HCEC 1CT (cell line): ENCODE measurements around the gene CXADR.

Experiments
- DNase-seq: peaks from one replicate; pipeline ENCODE4 v3.0.0-alpha.2; 2017

Gene CXADR

DNA sequence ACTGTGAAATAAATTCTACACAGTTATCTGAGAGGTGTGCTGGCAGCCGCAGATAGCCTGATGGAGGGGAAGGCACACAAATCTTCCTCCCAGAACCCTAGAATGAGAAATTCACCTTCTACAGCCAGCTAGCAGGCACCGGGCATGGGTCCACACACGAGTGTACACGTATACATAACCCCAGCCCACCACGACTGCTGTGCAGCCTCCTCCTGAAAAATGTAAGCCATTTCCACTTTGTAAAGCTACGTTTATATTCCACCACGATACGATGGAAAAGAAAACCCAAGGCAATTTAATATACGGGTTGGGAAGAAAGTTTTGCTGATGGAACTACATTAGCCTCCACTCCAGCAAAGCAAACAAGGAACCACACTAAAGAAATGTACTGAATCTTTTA lies 98.1 kb downstream of the CXADR start:
- DNase-seq, result no peak

DNA sequence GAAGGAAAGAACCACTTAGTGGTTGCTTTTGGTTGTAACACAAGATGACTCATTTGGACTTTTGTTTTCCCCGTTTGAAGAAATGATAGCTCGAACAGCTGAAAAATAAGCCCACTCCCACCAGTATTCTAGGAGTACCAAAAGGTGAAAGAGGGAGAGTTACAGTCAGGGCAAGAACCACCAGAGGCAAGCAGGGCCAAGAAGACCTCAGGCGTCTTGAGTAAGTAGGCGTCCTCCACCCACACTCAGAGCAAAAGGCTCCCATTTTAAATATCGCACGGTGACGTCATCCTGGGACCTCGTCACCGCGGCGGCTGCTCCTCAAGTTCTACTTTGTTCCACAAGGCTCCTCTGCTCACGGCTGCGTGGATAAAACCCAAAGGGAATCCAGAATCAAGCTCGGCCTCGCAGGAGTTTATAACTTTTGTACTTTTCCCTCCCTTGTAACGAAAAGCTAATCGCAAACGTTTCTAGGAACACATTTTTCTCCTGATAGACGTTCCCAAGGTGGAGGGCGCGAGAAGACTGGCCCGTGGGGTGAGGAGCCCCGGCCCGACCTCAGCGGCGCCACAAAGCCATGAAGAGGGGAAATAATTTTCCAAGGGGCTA lies 98.7 kb downstream of the CXADR start:
- DNase-seq, result peak; percentile 87

DNA sequence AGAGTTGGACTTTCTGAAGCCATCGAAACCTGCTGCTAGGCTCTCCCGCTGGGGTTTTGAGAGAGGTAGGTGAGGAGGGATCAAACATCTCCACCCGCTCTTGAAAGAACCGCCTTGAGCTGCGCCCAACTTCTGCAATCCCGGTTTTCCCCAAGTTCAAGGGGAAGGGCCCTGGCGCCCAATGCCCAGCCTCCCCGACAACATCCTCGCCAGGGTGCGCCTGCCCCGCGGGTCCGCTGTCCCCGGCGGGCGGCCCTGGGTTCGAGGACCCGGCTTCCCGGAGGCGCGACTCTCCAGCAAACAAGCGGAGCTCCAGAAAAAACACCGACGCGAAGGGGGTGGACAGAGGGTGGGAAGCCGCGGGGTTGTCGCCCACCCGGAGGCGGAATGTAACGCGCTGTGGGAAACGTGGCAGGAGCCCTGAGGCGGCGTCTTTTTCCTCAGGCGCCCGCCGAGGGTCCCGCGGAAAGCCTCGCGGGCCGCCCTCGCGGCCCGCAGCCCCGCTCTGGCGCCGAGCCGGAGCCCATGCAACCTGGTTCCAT lies 99.3 kb downstream of the CXADR start:
- peak; percentile 34 for DNase-seq

DNA sequence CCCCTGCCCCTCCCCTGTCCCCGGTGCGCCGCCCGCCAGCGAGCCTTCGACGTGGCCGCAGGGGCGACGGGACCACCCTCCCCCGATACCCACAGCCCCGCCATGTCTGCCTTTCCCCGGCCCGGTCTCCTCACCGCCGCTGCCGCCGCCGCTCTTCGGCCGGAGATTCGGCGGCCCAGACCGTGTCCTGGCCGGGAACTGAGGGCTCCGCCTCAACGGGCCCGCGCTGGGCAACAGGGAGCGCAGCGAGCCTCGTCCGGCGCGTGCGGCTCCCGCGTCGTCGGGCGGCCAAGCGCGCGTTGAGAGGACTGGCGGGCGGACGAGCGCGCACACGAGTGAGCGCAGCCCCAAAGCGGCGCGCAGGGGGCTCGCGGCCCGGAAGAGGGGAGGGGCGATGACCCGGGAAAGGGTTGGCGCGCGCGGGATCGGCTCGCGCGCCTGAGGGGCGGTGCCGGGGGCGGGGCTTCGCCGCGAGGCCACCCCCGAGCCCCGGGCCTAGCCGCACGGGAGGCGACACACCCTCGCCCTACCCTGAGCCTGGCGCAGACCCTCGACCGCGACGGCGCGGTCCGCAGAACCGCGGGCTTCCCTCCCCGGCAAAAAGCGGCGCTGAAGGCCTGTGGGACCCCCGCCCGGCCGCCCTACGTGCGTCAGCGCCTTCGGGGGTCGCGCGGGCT lies 99.9 kb downstream of the CXADR start, which contains the start of gene BTG3:
Gene BTG3, minus strand, starts transcription at position 337 of the 677 bp plus-strand sequence. CDS start 3,757 bp downstream, outside the sequence.
- peak; percentile 76 for DNase-seq

DNA sequence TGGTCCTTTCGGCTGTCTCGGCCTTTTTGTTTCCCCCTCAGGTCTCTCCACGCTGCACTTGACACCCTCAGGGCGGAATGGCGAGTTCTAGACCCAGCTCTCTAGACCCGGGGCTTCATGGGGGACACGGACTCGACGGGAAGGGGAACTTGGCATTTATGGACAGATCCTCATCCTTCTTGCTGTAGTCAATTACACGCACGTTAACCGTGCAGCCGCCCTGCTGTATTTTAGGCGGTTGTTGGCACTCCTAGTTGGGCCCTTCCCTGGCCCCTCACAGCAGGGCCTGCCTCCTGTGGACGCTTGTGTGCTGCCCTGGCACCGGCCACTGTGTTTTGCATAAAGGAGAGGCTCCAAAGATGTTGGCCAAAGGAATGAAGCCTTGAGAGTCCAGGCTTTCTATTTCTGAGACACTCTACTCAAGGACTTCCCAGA lies 100.4 kb downstream of the CXADR start:
- DNase-seq, result peak; percentile 10

DNA sequence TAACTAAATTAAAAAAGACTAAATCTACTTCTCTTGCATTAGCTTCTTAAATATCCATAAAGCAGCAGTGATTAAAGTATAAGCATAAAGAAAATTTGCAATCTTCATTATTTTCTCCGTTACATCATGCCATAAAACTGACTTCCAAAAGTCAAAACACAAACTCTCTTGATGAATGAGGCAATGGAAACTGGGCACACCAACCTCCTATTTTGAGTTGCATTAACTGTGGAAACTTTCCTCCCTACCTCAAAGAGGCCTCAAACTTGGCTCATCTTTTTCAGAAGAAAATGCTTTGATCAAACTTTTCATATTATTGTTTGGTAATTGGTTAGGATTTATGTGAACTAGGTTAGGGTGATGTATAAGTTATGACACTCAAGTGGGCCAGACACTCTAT lies 104.0 kb downstream of the CXADR start:
- DNase-seq, result no peak

DNA sequence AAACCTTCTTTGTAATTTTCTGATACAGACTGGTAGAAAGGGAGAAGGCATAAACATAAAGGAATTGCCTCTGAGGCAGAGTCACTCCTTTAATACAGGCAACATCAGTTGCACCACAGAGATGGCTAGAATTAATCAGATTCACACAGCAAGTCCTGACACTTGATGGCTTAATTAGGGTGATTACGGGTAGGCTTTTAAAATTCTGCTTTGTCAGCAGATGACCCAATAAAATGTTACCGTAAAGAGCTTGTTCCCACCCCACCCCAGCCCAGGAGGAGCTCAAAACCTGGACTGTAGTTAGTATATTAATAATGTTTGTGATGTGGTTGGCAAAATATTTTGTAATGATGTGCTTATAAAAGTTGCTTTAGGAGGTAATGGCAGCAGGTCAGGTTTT lies 109.2 kb downstream of the CXADR start:
- DNase-seq, result no peak

DNA sequence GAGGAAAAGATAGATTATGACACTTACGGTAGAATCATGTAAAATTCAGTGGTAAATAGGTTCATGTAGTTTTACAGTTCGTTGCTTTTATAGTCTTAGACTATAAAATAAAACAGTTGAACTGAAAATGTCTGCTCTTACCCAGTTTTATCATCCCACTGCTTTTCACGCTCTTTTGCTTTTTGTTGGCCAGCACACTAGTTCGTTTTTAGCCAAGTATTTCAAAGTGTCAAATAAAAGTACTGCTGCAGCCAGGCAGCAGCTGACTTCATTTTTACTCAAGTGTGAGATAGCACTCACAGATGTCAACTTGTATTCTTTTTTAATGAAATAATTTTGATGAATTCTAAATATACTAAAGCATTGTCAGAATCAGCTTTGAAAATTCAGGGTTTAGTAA lies 118.4 kb downstream of the CXADR start:
- no peak for DNase-seq

DNA sequence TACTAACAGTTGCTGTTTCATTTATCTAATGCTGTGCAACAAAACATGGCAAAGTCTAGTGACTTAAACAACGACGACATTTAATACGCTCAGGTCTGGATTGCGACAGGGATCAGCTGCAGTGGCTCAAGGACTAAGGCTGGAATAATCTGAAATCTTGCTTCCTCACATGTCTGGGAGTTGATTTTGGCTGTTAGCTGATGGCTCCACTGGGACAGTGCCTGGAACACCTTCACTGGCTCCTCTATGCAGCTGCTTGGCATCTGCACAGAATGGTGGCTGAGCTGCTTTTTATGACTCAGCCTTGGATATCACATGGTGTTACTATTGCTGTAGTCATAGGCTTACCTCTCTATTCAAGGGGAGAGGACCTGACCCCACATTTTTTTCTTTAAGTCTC lies 123.9 kb downstream of the CXADR start:
- no peak for DNase-seq

DNA sequence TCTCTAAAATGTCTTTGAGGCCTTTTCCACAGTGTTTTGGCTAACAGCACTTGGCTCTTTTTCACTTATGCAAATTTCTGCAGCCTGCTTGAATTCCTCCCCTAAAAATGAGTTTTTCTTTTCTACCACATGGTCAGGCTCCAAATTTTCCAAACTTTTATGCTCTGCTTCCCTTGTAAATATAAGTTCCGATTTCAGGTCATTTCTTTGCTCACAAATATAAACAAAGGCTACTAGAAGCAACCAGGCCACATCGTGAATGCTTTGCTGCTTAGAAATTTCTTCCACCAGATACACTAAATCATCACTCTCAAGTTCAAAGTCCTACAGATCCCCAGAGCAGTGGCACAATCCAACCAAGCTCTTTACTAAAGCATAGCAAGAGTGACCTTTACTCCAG lies 128.0 kb downstream of the CXADR start:
- DNase-seq, result no peak
